Tibial nerve (tissue), 4 donors: ENCODE data around the gene GCNT1. TPM values are rescaled to one million over a fixed set of nuclear protein-coding genes. Genes with fewer than 3 reads are reported as not detected.
A peak's percentile ranks its signal among the peaks of the same experiment; 100 is the strongest.
"Not testable (repeated sequence)": the region's sequence is repeated elsewhere in the genome, so short reads cannot be mapped to it uniquely, and the experiment has no call there.

ENCODE experiments used
- DNase-seq, 2 donors: peaks; one replicate each; pipeline ENCODE4 v3.0.0-alpha.2; 2019; ENCODE audit warnings: low spot score in 2 of 2
- H3K27ac ChIP-seq, 4 donors: fragments of 200-600 bp; sonication (generic) in 3 of 4; one replicate each; pipeline ENCODE4 v1.5.1; 2017 to 2019; ENCODE audit warnings: mild to moderate bottlenecking in 1 of 4
- H3K27me3 ChIP-seq, 2 donors: fragments of 200-600 bp; sonication (generic) in 1 of 2; one replicate each; pipeline versions ENCODE4 v1.5.1 to v1.6.0; 2017 to 2019
- H3K36me3 ChIP-seq, 3 donors: fragments of 200-600 bp; sonication (generic); one replicate each; pipeline ENCODE4 v1.5.1; 2018 to 2019
- H3K4me1 ChIP-seq, 4 donors: fragments of 200-600 bp; sonication (generic) in 3 of 4; one replicate each; pipeline ENCODE4 v1.5.1; 2017 to 2019
- H3K4me3 ChIP-seq, 4 donors: fragments of 200-600 bp; sonication (generic) in 3 of 4; one replicate each; pipeline ENCODE4 v1.5.1; 2017 to 2019; ENCODE audit warnings: mild to moderate bottlenecking in 1 of 4, moderate library complexity in 1 of 4
- H3K9me3 ChIP-seq, 4 donors: fragments of 200-600 bp; sonication (generic) in 3 of 4; one replicate each; pipeline ENCODE4 v1.5.1; 2017 to 2019
- CTCF ChIP-seq, 5 experiments: fragments of 200-600 bp in 3 of 5; fragments of 450-650 bp in 2 of 5; sonication (generic) in 3 of 5; IDR thresholded peaks; one replicate each; pipeline ENCODE4 v1.5.1; 2016 to 2019; ENCODE audit warnings: antibody characterized with exemption in 5 of 5, mild to moderate bottlenecking in 3 of 5, moderate library complexity in 2 of 5
- EP300 ChIP-seq, 2 donors: sonication (generic); formaldehyde crosslinking; IDR thresholded peaks; one replicate each; pipeline ENCODE4 v1.6.1; 2017; ENCODE audit warnings: antibody characterized with exemption in 2 of 2, mild to moderate bottlenecking in 1 of 2
- POLR2A ChIP-seq, 2 donors: fragments of 450-650 bp; IDR thresholded peaks; one replicate each; pipeline ENCODE4 v1.6.1; 2017; ENCODE audit warnings: antibody characterized with exemption in 2 of 2, mild to moderate bottlenecking in 2 of 2, moderate library complexity in 2 of 2
- WGBS, 2 donors: methylation state at CpG; one replicate each; pipeline ENCODE4 v1.1.5; 2018; 5-methylcytosine and 5-hydroxymethylcytosine counted together
- total RNA-seq, 4 donors: library from RNA; depleted of rRNA; stranded (reverse); fragments of >200 nt; gene quantifications; one replicate each; pipeline ENCODE4 v1.1.0, GENCODE V29; 2016

Gene GCNT1
- total RNA-seq, 4 donors from 2014 or later = 3.1 to 5.7 (median 4.0) TPM

- H3K27me3 ChIP-seq = no peaks in the 10 kb centered on the region
- 69 to 75% methylated on average over 3 of the region's 3 CpGs for WGBS, 2 donors
- no peak overlapping the region for H3K4me3 ChIP-seq
- peak overlapping the region in 2 of 4 donors; percentile 61 to 74 for H3K27ac ChIP-seq
- TF ChIP-seq POLR2A (IDR thresholded peaks at IDR 0.05) (no peak), EP300 (IDR thresholded peaks at IDR 0.05) (no peak), CTCF (IDR thresholded peaks at IDR 0.05) (no peak)
- H3K4me1 ChIP-seq = peaks cover 0 to 27% (median 3%) of the 10 kb centered on the region in 4 donors
- no peak for DNase-seq
- H3K9me3 ChIP-seq = no peaks in the 10 kb centered on the region
- H3K36me3 ChIP-seq = no peaks in the 10 kb centered on the region
Measured at GRCh38 chr9:76531231-76531780, 72.3 kb downstream of the GCNT1 start.

GRCh38 chr9:76532877-76533276 is 73.9 kb downstream of the GCNT1 start:
- DNase-seq, H3K4me3 ChIP-seq, H3K27me3 ChIP-seq, H3K9me3 ChIP-seq, H3K36me3 ChIP-seq: not testable (repeated sequence)
- WGBS, 2 donors = 95 to 96% methylated on average over 4 of the region's 4 CpGs
- peaks cover 0 to 33% (median 3%) of the 10 kb centered on the region in 4 donors for H3K4me1 ChIP-seq
- H3K27ac ChIP-seq = peak overlapping the region in 2 of 4 donors; percentile 4 to 58

GRCh38 chr9:76534026-76534425 is 75.0 kb downstream of the GCNT1 start:
- Histone ChIP-seq H3K27ac (peak overlapping the region in 1 of 4 donors; percentile 4), H3K36me3 (no peaks in the 10 kb centered on the region), H3K4me3 (no peak overlapping the region), H3K27me3 (no peaks in the 10 kb centered on the region), H3K4me1 (peaks cover 0 to 33% (median 3%) of the 10 kb centered on the region in 4 donors), H3K9me3 (no peaks in the 10 kb centered on the region)
- no peak for DNase-seq
- TF ChIP-seq CTCF (IDR thresholded peaks at IDR 0.05) = no peak
- TF ChIP-seq EP300 (IDR thresholded peaks at IDR 0.05) = no peak
- no peak for TF ChIP-seq POLR2A (IDR thresholded peaks at IDR 0.05)
- WGBS, 2 donors = 77 to 92% methylated on average over 1 of the region's 1 CpG

- WGBS, 2 donors = 31 to 53% methylated on average over 9 of the region's 9 CpGs
- Histone ChIP-seq H3K27ac (no peak overlapping the region), H3K27me3 (no peaks in the 10 kb centered on the region), H3K4me1 (peaks cover 0 to 22% (median 0%) of the 10 kb centered on the region in 4 donors), H3K9me3 (no peaks in the 10 kb centered on the region), H3K36me3 (no peaks in the 10 kb centered on the region), H3K4me3 (no peak overlapping the region)
- TF ChIP-seq EP300 (IDR thresholded peaks at IDR 0.05) (peak in 1 of 2 donors; percentile 26), CTCF (IDR thresholded peaks at IDR 0.05) (no peak)
- DNase-seq = peak; percentile 49 to 71
Measured at GRCh38 chr9:76537150-76537646, 78.2 kb downstream of the GCNT1 start.

GRCh38 chr9:76539180-76539579 is 80.2 kb downstream of the GCNT1 start:
- TF ChIP-seq EP300 (IDR thresholded peaks at IDR 0.05) (no peak), CTCF (IDR thresholded peaks at IDR 0.05) (no peak), POLR2A (IDR thresholded peaks at IDR 0.05) (no peak)
- peaks cover 0 to 9% (median 0%) of the 10 kb centered on the region in 4 donors for H3K4me1 ChIP-seq
- no peaks in the 10 kb centered on the region for H3K9me3 ChIP-seq
- H3K27ac ChIP-seq = no peak overlapping the region
- whole genome bisulfite sequencing, 2 donors = 88 to 93% methylated on average over 1 of the region's 1 CpG
- no peaks in the 10 kb centered on the region for H3K36me3 ChIP-seq
- no peaks in the 10 kb centered on the region for H3K27me3 ChIP-seq
- DNase-seq = no peak
- no peak overlapping the region for H3K4me3 ChIP-seq
